ENCODE results near the gene TMEM88. TPM values are rescaled to one million over a fixed set of nuclear protein-coding genes. Genes with fewer than 3 reads are reported as not detected.

The TMEM88 gene
- total RNA-seq, 1 donor from 2014 or later = 15.4 TPM

- peaks cover 13% of the 10 kb centered on the region for H3K4me1 Mint-ChIP-seq
- DNase-seq (ENCODE audit: low spot score in 2 of 2, unreplicated experiment in 2 of 2) = no peak
- H3K4me3 Mint-ChIP-seq = no peak overlapping the region
- H3K9me3 Mint-ChIP-seq = no peaks in the 10 kb centered on the region
- no peaks in the 10 kb centered on the region for H3K27me3 Mint-ChIP-seq (ENCODE audit: low read depth)
- peaks cover 17% of the 10 kb centered on the region for H3K36me3 Mint-ChIP-seq
- H3K27ac Mint-ChIP-seq = no peak overlapping the region
- TF ChIP-seq CTCF (IDR thresholded peaks at IDR 0.05; ENCODE audit: unreplicated experiment) = no peak
Measured at GRCh38 chr17:7850701-7851437, 4.0 kb upstream of the TMEM88 start.

GRCh38 chr17:7851438-7852261, 3.2 kb upstream of the TMEM88 start:
- TF ChIP-seq CTCF (IDR thresholded peaks at IDR 0.05; ENCODE audit: unreplicated experiment) = peak; percentile 100
- Mint-ChIP-seq H3K27me3 (ENCODE audit: low read depth) (no peaks in the 10 kb centered on the region), H3K9me3 (no peaks in the 10 kb centered on the region), H3K4me3 (no peak overlapping the region), H3K36me3 (peaks cover 17% of the 10 kb centered on the region), H3K27ac (peak overlapping the region; percentile 9), H3K4me1 (peaks cover 13% of the 10 kb centered on the region)
- DNase-seq (ENCODE audit: low spot score in 2 of 2, unreplicated experiment in 2 of 2) = peak; percentile 93 to 94

GRCh38 chr17:7852262-7852670, 2.6 kb upstream of the TMEM88 start:
- peaks cover 17% of the 10 kb centered on the region for H3K36me3 Mint-ChIP-seq
- no peak for TF ChIP-seq CTCF (IDR thresholded peaks at IDR 0.05; ENCODE audit: unreplicated experiment)
- no peak overlapping the region for H3K4me3 Mint-ChIP-seq
- no peak overlapping the region for H3K27ac Mint-ChIP-seq
- no peaks in the 10 kb centered on the region for H3K9me3 Mint-ChIP-seq
- DNase-seq (ENCODE audit: low spot score in 2 of 2, unreplicated experiment in 2 of 2) = no peak
- no peaks in the 10 kb centered on the region for H3K27me3 Mint-ChIP-seq (ENCODE audit: low read depth)
- H3K4me1 Mint-ChIP-seq = peaks cover 13% of the 10 kb centered on the region

GRCh38 chr17:7852919-7853690, 1.8 kb upstream of the TMEM88 start:
- no peak for DNase-seq (ENCODE audit: low spot score in 2 of 2, unreplicated experiment in 2 of 2)
- H3K27me3 Mint-ChIP-seq (ENCODE audit: low read depth) = no peaks in the 10 kb centered on the region
- peaks cover 13% of the 10 kb centered on the region for H3K4me1 Mint-ChIP-seq
- no peaks in the 10 kb centered on the region for H3K9me3 Mint-ChIP-seq
- H3K27ac Mint-ChIP-seq = no peak overlapping the region
- peaks cover 17% of the 10 kb centered on the region for H3K36me3 Mint-ChIP-seq
- TF ChIP-seq CTCF (IDR thresholded peaks at IDR 0.05; ENCODE audit: unreplicated experiment) = no peak
- H3K4me3 Mint-ChIP-seq = no peak overlapping the region

- Mint-ChIP-seq H3K4me1 (peaks cover 13% of the 10 kb centered on the region), H3K4me3 (no peak overlapping the region), H3K9me3 (no peaks in the 10 kb centered on the region), H3K27me3 (ENCODE audit: low read depth) (no peaks in the 10 kb centered on the region), H3K27ac (no peak overlapping the region), H3K36me3 (peaks cover 15% of the 10 kb centered on the region)
- TF ChIP-seq CTCF (IDR thresholded peaks at IDR 0.05; ENCODE audit: unreplicated experiment) = no peak
- no peak for DNase-seq (ENCODE audit: low spot score in 2 of 2, unreplicated experiment in 2 of 2)
Measured at GRCh38 chr17:7853691-7854038, 1.2 kb upstream of the TMEM88 start.
